Neural progenitor cell (in vitro differentiated cells): ENCODE data around the gene OR11H6.

Experiments
- EZH2 ChIP-seq: fragments of 200-600 bp; sonication (generic); IDR thresholded peaks from 2 replicates; pipeline ENCODE4 v1.6.1; 2017; ENCODE audit warnings: antibody characterized with exemption, mild to moderate bottlenecking, moderate library complexity
- TF ChIP-seq, protein P1 (sequence below): fragments of 200-600 bp; sonication (generic); IDR thresholded peaks from 2 replicates; pipeline ENCODE4 v1.5.1; 2017; ENCODE audit warnings: antibody characterized with exemption, mild to moderate bottlenecking

DNA sequence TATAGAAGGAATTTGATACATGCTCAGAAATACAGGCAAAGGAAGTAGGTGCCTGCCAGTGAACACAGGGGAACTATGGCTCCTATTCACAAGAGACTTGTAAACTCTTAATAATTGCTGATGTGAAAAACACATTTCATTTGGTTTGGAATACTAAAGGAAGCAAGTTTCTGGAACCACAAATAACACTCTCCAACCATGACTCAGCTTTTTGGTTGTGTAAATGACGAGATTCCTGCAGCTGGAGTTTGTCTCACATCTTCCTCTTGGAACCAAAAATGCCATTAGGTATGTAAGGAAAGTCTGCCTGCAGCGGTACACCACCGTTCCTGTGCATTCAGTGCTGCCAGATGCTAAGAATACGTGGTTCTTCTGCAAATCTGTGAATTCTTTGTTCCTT lies 4.5 kb upstream of the OR11H6 start:
- TF ChIP-seq, protein P1, sequence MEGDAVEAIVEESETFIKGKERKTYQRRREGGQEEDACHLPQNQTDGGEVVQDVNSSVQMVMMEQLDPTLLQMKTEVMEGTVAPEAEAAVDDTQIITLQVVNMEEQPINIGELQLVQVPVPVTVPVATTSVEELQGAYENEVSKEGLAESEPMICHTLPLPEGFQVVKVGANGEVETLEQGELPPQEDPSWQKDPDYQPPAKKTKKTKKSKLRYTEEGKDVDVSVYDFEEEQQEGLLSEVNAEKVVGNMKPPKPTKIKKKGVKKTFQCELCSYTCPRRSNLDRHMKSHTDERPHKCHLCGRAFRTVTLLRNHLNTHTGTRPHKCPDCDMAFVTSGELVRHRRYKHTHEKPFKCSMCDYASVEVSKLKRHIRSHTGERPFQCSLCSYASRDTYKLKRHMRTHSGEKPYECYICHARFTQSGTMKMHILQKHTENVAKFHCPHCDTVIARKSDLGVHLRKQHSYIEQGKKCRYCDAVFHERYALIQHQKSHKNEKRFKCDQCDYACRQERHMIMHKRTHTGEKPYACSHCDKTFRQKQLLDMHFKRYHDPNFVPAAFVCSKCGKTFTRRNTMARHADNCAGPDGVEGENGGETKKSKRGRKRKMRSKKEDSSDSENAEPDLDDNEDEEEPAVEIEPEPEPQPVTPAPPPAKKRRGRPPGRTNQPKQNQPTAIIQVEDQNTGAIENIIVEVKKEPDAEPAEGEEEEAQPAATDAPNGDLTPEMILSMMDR, result no peak
- TF ChIP-seq EZH2, result no peak
